GM23248 (cell line): ENCODE data around the gene ATP1B3.

Experiments
- EZH2 ChIP-seq: fragments of 200-600 bp; sonication (generic); IDR thresholded peaks from 2 replicates; pipeline ENCODE4 v1.6.1; 2018; ENCODE audit warnings: antibody characterized with exemption, mild to moderate bottlenecking; ENCODE audit not compliant: insufficient read depth, poor library complexity, severe bottlenecking
- EZH2phosphoT487 ChIP-seq: fragments of 200-600 bp; sonication (generic); IDR thresholded peaks from 2 replicates; pipeline ENCODE4 v1.6.1; 2018; ENCODE audit warnings: antibody characterized with exemption, moderate library complexity, mild to moderate bottlenecking, low read depth; ENCODE audit not compliant: insufficient read depth

DNA sequence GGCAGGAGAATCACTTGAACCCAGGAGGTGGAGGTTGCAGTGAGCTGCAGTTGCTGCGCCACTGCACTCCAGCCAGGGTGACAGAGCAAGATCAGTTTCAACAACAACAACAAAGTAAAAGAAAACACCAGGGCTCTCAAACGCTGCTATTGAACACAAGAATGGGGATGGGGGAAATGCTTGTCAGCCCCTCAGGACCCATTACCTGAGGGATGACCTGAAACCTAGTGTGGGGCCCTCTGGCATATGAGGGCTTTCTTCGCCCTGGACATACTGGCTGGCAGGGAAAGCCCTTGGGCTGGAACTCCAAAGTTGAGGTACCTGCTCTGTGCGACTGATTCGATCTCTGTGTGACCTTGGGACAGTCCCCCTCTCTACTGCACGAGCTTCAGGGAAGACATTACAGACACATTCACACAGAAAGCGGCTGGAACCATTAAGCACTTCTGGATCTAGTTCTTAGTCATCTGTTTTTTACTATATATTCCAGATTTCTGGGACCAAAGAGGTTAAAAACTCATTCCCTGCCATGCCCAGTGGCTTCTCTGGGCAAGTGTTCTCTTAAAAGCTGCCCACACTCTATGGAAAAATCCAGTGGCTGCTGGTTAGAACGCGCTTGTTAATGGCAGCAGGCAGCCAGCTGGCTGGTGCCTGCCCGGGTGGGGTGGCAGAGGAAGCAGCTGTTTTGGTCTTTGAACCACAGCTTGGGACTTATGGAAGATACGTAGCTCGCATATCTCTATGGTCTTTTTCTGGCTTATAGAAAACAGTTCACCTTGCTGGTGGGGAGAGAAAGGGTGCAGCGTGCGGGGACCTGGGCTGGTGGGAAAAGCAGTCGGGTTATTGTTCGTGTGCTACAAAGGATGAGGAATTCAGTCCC is 57.2 kb downstream of the ATP1B3 start:
- TF ChIP-seq EZH2 (no peak), EZH2phosphoT487 (no peak)
